IMR-90 (cell line): Measurements from ENCODE around the gene AKT1S1.

Experiments
- MAFK ChIP-seq: IDR thresholded peaks from 2 replicates; pipeline ENCODE4 v1.6.1; 2012; ENCODE audit warnings: low read depth, low read length, improper control_type of control experiment
- POLR2A ChIP-seq: IDR thresholded peaks from 2 replicates; pipeline ENCODE4 v1.6.1; 2012; ENCODE audit warnings: mild to moderate bottlenecking, low read depth, low read length
- RAD21 ChIP-seq: IDR thresholded peaks from 2 replicates; pipeline ENCODE4 v1.6.1; 2012; ENCODE audit warnings: low read length, improper control_type of control experiment
- RCOR1 ChIP-seq: IDR thresholded peaks from 2 replicates; pipeline ENCODE4 v1.6.1; 2012; ENCODE audit warnings: mild to moderate bottlenecking, low read length, improper control_type of control experiment; ENCODE audit not compliant: insufficient replicate concordance
- RFX5 ChIP-seq: IDR thresholded peaks from 2 replicates; pipeline ENCODE4 v1.8.0; 2012; ENCODE audit warnings: low read depth, mild to moderate bottlenecking, low read length, moderate library complexity
- SMC3 ChIP-seq: fragments of 150-350 bp; IDR thresholded peaks from 2 replicates; pipeline ENCODE4 v1.6.1; 2016; ENCODE audit warnings: low read depth, mild to moderate bottlenecking, antibody characterized with exemption, low read length, moderate library complexity
- TF ChIP-seq, protein P1 (sequence below): conservative IDR thresholded peaks from 2 replicates; pipeline ENCODE4 v1.5.1; 2012; ENCODE audit warnings: mild to moderate bottlenecking, low read depth, low read length, improper control_type of control experiment

DNA sequence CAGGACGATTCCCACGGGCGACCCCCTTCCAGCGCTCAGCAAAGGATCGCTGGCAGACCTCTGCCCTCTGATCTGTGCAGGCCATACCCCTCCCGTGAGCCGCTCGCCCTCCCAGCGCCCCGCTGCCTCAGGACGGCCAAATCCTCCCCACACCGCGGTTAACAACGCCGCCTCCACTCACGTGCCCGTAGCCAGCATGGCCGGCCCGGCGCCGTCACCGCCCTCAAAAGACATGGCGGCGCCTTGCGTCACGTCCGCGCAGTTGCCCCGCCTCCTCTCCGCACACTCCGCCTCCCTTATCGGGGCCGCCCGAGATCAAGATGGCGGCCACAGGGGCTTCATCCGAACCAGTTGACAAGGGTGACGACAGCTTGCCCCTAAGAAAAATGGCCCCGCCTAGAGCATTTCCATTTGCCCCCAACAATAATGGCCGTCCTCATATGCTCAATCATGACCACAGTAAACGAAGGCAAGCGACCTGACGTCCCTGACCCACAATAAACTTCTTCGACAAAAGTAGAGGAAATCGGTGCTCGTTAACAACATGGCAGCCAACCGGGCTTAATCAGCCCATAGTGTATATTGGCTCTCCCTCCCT lies 634 bp downstream of the AKT1S1 start:
- TF ChIP-seq RFX5 (no peak), POLR2A (no peak), RAD21 (no peak), RCOR1 (no peak), MAFK (no peak), SMC3 (no peak)
- TF ChIP-seq, protein P1, sequence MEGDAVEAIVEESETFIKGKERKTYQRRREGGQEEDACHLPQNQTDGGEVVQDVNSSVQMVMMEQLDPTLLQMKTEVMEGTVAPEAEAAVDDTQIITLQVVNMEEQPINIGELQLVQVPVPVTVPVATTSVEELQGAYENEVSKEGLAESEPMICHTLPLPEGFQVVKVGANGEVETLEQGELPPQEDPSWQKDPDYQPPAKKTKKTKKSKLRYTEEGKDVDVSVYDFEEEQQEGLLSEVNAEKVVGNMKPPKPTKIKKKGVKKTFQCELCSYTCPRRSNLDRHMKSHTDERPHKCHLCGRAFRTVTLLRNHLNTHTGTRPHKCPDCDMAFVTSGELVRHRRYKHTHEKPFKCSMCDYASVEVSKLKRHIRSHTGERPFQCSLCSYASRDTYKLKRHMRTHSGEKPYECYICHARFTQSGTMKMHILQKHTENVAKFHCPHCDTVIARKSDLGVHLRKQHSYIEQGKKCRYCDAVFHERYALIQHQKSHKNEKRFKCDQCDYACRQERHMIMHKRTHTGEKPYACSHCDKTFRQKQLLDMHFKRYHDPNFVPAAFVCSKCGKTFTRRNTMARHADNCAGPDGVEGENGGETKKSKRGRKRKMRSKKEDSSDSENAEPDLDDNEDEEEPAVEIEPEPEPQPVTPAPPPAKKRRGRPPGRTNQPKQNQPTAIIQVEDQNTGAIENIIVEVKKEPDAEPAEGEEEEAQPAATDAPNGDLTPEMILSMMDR, result no peak
